Uterus (tissue), 2 donors: ENCODE data around the gene RPS25.

ENCODE experiments used
- CTCF ChIP-seq, 4 experiments: fragments of 200-600 bp in 2 of 4; fragments of 450-650 bp in 2 of 4; sonication (generic) in 2 of 4; IDR thresholded peaks; one replicate each; pipeline ENCODE4 v1.5.1; 2016 to 2019; ENCODE audit warnings: antibody characterized with exemption in 4 of 4, mild to moderate bottlenecking in 2 of 4, moderate library complexity in 1 of 4
- POLR2A ChIP-seq, 2 donors: fragments of 450-650 bp; IDR thresholded peaks; one replicate each; pipeline ENCODE4 v1.6.1; 2016; ENCODE audit warnings: antibody characterized with exemption in 2 of 2, mild to moderate bottlenecking in 1 of 2, moderate library complexity in 1 of 2

- no peak for TF ChIP-seq CTCF (IDR thresholded peaks at IDR 0.05)
- no peak for TF ChIP-seq POLR2A (IDR thresholded peaks at IDR 0.05)
These were observed 34.1 kb upstream of the RPS25 start for GRCh38 chr11:119052163-119052814.
